Fibroblast of peridontal ligament (primary cell): ENCODE measurements around the gene CNGB1.
"Not testable (repeated sequence)": the region's sequence is repeated elsewhere in the genome, so short reads cannot be mapped to it uniquely, and the experiment has no call there.

ENCODE experiments used
- DNase-seq: peaks from one replicate; pipeline ENCODE4 v3.0.0-alpha.2; 2010; ENCODE audit errors: extremely low read depth

The CNGB1 gene

DNA sequence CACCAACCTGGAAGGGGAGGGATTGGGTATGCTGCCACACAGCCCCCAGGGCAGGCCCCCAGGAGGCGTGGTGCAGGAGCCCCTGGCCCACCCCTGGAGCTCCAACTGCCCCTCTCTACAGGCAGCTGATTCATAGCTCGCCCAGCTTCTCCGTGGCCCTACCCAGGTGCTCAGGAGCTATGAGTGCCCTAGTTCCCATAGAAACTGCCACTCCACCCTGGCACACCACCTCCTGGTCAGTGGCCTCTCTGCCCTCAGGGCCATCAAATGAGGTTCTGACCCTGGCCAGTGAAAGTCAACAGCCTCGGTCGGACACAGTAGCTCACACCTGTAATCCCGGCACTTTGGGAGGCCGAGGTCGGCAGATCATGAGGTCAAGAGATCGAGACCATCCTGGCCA is 18.0 kb downstream of the CNGB1 start:
- no peak for DNase-seq

GRCh38 chr16:57951204-57951960 is 19.5 kb downstream of the CNGB1 start:
- DNase-seq: no peak

DNA sequence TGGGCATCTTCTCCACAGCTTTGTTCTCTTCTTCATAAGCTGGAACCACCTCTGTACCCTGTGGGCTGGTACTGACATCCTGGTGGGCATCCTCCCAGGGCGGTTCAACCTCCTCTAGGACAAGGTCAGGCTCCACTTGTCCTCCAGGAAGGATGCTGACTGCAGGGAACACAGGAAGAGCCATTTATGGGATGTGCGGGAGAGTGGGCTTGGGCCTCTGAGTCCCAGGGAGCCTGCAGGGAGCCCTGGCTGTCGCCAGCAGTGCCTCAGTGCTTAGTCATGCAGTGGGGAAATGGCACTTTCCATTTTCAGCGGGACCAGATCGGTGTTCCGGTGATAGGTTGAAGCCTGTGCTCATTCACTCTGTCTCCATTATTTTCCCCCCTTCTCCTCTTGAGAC is 20.5 kb downstream of the CNGB1 start:
- DNase-seq: no peak

GRCh38 chr16:57949595-57950238 is 21.2 kb downstream of the CNGB1 start:
- no peak for DNase-seq

DNA sequence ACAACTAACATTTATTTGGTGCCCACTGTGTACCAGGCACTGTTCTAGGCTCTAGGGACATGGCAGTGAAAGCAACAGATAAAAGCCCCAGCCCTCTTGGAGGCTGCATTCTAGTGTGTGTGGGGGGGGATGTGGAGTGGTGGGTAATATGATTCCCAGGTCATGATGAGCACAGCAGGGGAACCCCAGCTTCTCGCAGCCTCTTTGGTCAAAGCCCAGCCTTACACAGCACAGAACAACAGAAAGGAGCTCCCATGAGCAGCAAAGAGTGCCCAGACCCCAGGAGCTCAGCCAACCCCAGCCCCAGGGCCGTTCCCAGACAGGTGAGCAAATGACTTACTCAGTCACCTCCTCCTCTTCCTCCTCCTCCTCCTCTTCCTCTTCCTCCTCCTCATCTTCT is 21.9 kb downstream of the CNGB1 start:
- DNase-seq: no peak

DNA sequence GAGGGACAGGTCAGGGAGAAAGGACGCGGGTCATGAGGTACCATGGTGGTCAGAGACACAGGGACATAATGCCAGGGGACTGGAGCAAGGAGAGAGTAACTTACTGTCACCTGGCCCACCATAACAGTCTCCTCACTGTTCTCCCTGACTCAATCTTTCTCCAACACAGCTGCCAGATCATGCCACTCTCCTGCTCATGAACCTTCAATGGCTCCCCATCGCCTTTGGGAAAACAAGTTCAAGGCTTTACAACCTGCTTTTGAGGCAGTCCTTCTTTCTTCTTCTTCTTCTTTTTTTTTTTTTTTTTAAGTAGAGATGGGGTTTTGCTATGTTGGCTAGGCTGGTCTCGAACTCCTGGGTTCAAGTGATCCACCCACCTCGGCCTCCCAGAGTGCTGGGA is 22.9 kb downstream of the CNGB1 start:
- no peak for DNase-seq

- no peak for DNase-seq
Measured at GRCh38 chr16:57947261-57947660, 23.7 kb downstream of the CNGB1 start.

GRCh38 chr16:57946181-57946801 is 24.6 kb downstream of the CNGB1 start:
- DNase-seq: no peak

GRCh38 chr16:57945740-57946138 is 25.2 kb downstream of the CNGB1 start:
- no peak for DNase-seq

DNA sequence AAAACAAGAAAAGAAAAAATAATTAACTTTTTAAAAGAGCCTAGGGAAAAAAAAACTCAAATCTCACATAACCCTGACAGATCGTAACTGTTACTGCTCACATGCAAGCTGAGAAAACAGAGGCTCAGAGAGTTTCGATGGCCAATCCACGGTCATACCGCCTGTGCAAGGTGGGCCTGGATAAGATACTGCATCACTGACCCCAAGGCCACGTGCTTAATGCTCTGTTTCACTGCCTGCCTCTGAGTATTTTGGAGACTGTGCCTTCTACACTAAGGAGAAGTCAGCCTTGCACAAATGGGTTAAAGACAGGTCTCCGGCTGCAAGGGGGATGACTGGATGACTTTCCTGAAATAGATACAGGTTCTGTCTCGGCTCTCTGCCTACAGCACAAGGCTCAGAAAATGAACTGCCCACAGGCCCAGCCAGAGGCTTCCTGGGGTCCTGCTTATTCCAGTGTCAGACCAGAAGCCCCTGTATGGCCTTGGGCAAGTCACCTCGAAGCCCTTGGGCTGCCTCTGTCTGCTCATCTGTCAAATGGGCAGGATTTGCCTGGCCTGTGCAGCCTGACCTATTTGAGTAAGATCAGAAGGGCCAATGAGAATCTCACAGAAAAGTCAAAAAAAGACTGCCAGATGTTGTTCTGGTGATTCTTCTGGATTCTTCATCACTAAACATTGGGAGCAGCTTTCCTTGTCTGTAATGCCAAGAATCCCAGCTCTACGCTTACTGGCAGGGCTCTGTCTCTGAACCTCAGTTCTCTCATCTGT is 25.8 kb downstream of the CNGB1 start:
- DNase-seq: no peak

- not testable (repeated sequence) for DNase-seq
Measured at GRCh38 chr16:57943381-57943780, 27.5 kb downstream of the CNGB1 start.

DNA sequence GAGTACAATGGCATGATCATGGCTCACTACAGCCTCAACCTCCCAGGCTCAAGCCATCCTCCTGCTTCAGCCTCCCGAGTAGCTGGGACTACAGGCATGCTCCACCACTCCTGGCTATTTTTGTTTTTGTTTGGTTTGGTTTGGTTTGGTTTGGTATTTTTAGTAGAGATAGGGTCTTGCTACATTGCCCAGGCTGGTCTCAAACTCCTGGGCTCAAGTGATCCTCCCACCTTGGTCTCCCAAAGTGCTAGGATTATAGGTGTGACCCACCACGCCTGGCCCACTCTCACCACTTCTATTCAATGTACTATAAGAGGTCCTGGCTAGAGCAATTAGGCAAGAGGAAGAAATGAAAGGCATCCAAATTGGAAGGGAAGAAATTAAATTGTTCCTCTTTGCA is 29.0 kb downstream of the CNGB1 start:
- DNase-seq: not testable (repeated sequence)

- peak; percentile 65 for DNase-seq
Measured at GRCh38 chr16:57941016-57941664, 29.8 kb downstream of the CNGB1 start.

DNA sequence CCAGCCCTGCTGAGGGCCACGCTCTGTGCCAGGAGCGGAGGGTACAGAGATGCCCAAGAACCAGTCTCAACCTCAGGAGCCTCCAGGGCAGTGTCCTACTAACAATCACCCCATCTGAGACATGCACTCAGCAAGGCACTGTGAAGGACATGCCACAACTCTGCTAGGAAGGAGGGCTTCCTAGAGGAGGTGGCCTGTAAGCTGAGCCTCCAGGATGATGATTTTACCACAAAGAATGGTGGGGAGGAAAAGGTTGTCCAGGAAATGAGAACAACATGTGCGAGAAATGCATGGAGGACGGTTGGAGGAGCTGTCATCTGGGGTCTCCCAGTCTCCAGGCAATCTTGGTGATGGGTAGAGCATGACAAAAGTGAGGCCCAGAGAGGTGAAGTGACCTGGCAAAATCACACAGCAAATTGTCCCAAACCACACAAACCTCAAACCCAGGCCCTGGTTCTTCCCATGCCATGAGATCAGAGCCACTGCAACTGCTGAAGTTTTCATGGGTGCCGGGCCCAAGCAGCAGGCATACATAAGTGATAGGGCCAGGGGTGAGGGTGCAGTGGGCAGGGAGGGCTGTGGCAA is 30.5 kb downstream of the CNGB1 start:
- DNase-seq: no peak

- no peak for DNase-seq
Measured at GRCh38 chr16:57939872-57940224, 31.1 kb downstream of the CNGB1 start.

GRCh38 chr16:57938936-57939871 is 31.7 kb downstream of the CNGB1 start:
- DNase-seq: peak; percentile 84

- DNase-seq: no peak
Measured at GRCh38 chr16:57938484-57938883, 32.4 kb downstream of the CNGB1 start.

DNA sequence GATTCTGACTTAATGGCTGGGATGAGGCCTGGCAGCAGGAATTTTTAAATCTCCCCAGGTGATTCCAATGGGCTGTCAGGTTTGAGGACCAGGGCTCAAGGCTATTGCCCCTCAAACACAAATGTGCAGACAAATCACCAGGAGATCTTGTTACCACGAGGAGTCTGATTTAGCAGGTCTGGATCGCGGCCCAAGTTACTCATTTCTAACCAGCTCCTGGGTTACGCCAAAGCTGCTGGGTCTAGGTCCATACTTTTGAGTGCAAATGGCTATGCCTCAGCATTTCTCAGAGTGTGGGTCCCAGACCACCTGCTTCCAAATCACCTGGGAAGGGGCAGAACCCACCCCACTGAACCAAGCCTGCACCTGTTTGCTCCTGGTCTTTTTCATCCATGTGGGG is 33.1 kb downstream of the CNGB1 start:
- DNase-seq: peak; percentile 12

- no peak for DNase-seq
Measured at GRCh38 chr16:57935904-57936303, 35.0 kb downstream of the CNGB1 start.

DNA sequence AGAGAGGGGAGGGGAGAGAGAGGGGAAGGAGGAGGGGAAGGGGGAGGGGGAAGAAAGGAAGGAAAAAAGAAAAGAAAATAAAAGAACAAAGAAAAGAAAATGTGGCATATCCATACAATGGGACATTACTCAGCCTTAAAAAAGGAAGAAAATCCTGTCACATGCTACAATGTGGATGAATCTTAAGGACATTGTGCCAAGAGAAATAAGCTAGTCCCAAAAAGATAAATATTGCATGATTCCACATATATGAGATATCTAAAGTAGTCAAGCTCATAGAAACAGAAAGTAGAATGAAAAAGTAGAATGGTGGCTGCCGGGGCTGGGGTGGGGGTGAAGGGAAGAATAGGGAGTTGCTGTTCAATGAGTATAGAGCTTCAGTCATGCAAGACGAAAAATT is 40.4 kb downstream of the CNGB1 start:
- DNase-seq: peak; percentile 10
